K562 (cell line): ENCODE measurements around the gene BRPF1. TPM values are rescaled to one million over a fixed set of nuclear protein-coding genes. Genes with fewer than 3 reads are reported as not detected.
A peak's percentile ranks its signal among the peaks of the same experiment; 100 is the strongest.

Experiments used
- ARID3B ChIP-seq: fragments of 250-450 bp; sonication (Bioruptor Pico); IDR thresholded peaks from 2 replicates; pipeline ENCODE4 v1.4.0; 2020; ENCODE audit warnings: borderline replicate concordance
- ATF1 ChIP-seq, 2 experiments: fragments of 450-650 bp in 1 of 2; IDR thresholded peaks; 2 replicates each; pipeline ENCODE4 v1.6.1; 2016; ENCODE audit warnings: missing compliant biosample characterization in 1 of 2, missing genetic modification characterization in 1 of 2
- HOXB6 ChIP-seq: fragments of 250-450 bp; sonication (Bioruptor Pico); IDR thresholded peaks from 2 replicates; pipeline ENCODE4 v1.5.1; 2022; ENCODE audit warnings: mild to moderate bottlenecking, borderline replicate concordance
- MCM2 ChIP-seq: fragments of 450-650 bp; IDR thresholded peaks from 2 replicates; pipeline ENCODE4 v1.6.1; 2017; ENCODE audit warnings: low read depth, mild to moderate bottlenecking
- POLR2B ChIP-seq: fragments of 450-650 bp; IDR thresholded peaks from 2 replicates; pipeline ENCODE4 v1.6.1; 2018; ENCODE audit warnings: low read depth; ENCODE audit not compliant: partially characterized antibody
- POU5F1 ChIP-seq: fragments of 150-350 bp; IDR thresholded peaks from 2 replicates; pipeline ENCODE4 v1.6.1; 2014; ENCODE audit warnings: borderline replicate concordance, low read length, low read depth, mild to moderate bottlenecking; ENCODE audit not compliant: partially characterized antibody
- SP1 ChIP-seq: sonication (generic); formaldehyde crosslinking; IDR thresholded peaks from 2 replicates; pipeline ENCODE4 v1.8.1; 2022; ENCODE audit warnings: mild to moderate bottlenecking, missing genetic modification reagents
- U2AF1 ChIP-seq: fragments of 200-400 bp; formaldehyde crosslinking; optimal IDR thresholded peaks from 2 replicates; pipeline ENCODE3; 2017; ENCODE audit warnings: mild to moderate bottlenecking, low read depth, low read length, moderate library complexity
- ZBTB12 ChIP-seq: fragments of 250-450 bp; sonication (Bioruptor Pico); IDR thresholded peaks from 2 replicates; pipeline ENCODE4 v1.4.0; 2020
- ZBTB40 ChIP-seq, 2 experiments: fragments of 450-650 bp in 1 of 2; sonication (generic) in 1 of 2; formaldehyde crosslinking in 1 of 2; IDR thresholded peaks; 2 replicates each; pipeline versions ENCODE4 v1.7.1 to v1.9.0; 2016 to 2022; ENCODE audit warnings: inconsistent platforms in 1 of 2, mild to moderate bottlenecking in 1 of 2, missing genetic modification reagents in 1 of 2
- ZKSCAN1 ChIP-seq: fragments of 150-350 bp; IDR thresholded peaks from 2 replicates; pipeline ENCODE4 v1.6.1; 2016; ENCODE audit warnings: low read depth, low read length
- ZNF644 ChIP-seq: fragments of 200-800 bp; sonication (Bioruptor generic); IDR thresholded peaks from 2 replicates; pipeline ENCODE4 v1.6.1; 2016; ENCODE audit warnings: low read depth, missing genetic modification characterization, missing compliant biosample characterization
- polyA plus RNA-seq, 8 experiments: library from polyadenylated mRNA; depleted of rRNA in 4 of 8; stranded (reverse) in 5 of 8; unstranded in 3 of 8; fragments of >200 nt; fragmentation: Nextera tagmentation in 2 of 8; fragmentation: Illumina TruSeq in 1 of 8; extraction: Ambion mirVana in 2 of 8; extraction: Trizol in 1 of 8; gene quantifications; 2 replicates each; pipeline versions ENCODE4 v1.2.1 to v1.2.3, GENCODE V29; 2011 to 2014; ENCODE audit warnings: inconsistent platforms in 1 of 8, missing spikeins in 1 of 8
- total RNA-seq, 7 experiments: library from RNA; depleted of rRNA in 6 of 7; stranded (reverse); fragments of >200 nt in 6 of 7; fragmentation: Illumina TruSeq in 2 of 7; extraction: Trizol in 2 of 7; gene quantifications; 2 replicates each; pipeline versions ENCODE4 v1.2.1 to v1.2.3, GENCODE V29; 2011 to 2021; ENCODE audit warnings: low replicate concordance in 1 of 7

BRPF1 gene
- total and polyA plus RNA-seq, 9 of the 15 experiments (the other 6 are each of a cell fraction or from before 2014, with no cell fraction given), result 1.1 to 40.2 (median 23.5) TPM

GRCh38 chr3:9731206-9732079, at the start of gene BRPF1 (continued):
- TF ChIP-seq ZKSCAN1 (peak; percentile 29; the same call in 1 of the 2 replicates), POU5F1 (peak; percentile 39), HOXB6 (CRISPR knock-in tag) (no peak), ZBTB12 (CRISPR knock-in tag) (peak; percentile 73), ARID3B (CRISPR knock-in tag) (no peak), MCM2 (no peak), U2AF1 (peak; percentile 98), ATF1 (CRISPR knock-in tag; IDR thresholded peaks at IDR 0.05) (peak; percentile 40; the same call in 1 of the 2 replicates), ATF1 (tag; IDR thresholded peaks at IDR 0.05) (peak; percentile 97), SP1 (CRISPR knock-in tag) (peak; percentile 99), ZNF644 (tag) (no peak), POLR2B (peak; percentile 80), ZBTB40 (IDR thresholded peaks at IDR 0.05) (peak; percentile 78), ZBTB40 (CRISPR knock-in tag; IDR thresholded peaks at IDR 0.05) (no peak)
